Measurements from ENCODE around the gene NUAK1.

GRCh38 chr12:106031761-106032622 lies 106.8 kb downstream of the NUAK1 start:
- TF ChIP-seq CTCF (IDR thresholded peaks at IDR 0.05; ENCODE audit: low read depth, low read length) (peak; percentile 50), EZH2phosphoT487 (IDR thresholded peaks at IDR 0.05; ENCODE audit: low read depth) (no peak)

All from OCI-LY3 (cell line).